HG02943 (cell line): Measurements from ENCODE around the gene SLC35G2.
"Not testable (repeated sequence)": the region's sequence is repeated elsewhere in the genome, so short reads cannot be mapped to it uniquely, and the experiment has no call there.

Experiments used
- ATAC-seq: cut with Tn5 transposase; IDR thresholded peaks from one replicate; pipeline ENCODE4 v1.9.1; 2021; ENCODE audit warnings: mild to moderate bottlenecking, low read depth, moderate library complexity; ENCODE audit not compliant: unreplicated experiment

Gene SLC35G2

GRCh38 chr3:136883967-136884720 lies 65.2 kb downstream of the SLC35G2 start:
- ATAC-seq = no peak

- no peak for ATAC-seq
Measured at GRCh38 chr3:136885357-136886213, 66.7 kb downstream of the SLC35G2 start.

- ATAC-seq = no peak
Measured at GRCh38 chr3:136889947-136890346, 71.0 kb downstream of the SLC35G2 start.

GRCh38 chr3:136891934-136892855 lies 73.3 kb downstream of the SLC35G2 start:
- ATAC-seq = no peak

GRCh38 chr3:136893848-136894443 lies 75.0 kb downstream of the SLC35G2 start:
- ATAC-seq = no peak

- ATAC-seq = not testable (repeated sequence)
Measured at GRCh38 chr3:136897171-136897570, 78.2 kb downstream of the SLC35G2 start.

GRCh38 chr3:136898549-136898948 lies 79.6 kb downstream of the SLC35G2 start:
- ATAC-seq = no peak

- no peak for ATAC-seq
Measured at GRCh38 chr3:136898954-136899353, 80.0 kb downstream of the SLC35G2 start.

- ATAC-seq = no peak
Measured at GRCh38 chr3:136899622-136900158, 80.8 kb downstream of the SLC35G2 start.

- ATAC-seq = not testable (repeated sequence)
Measured at GRCh38 chr3:136900694-136901093, 81.8 kb downstream of the SLC35G2 start.

GRCh38 chr3:136901391-136901790 lies 82.5 kb downstream of the SLC35G2 start:
- ATAC-seq = no peak

GRCh38 chr3:136902530-136902929 lies 83.6 kb downstream of the SLC35G2 start:
- ATAC-seq = not testable (repeated sequence)

GRCh38 chr3:136903899-136904298 lies 85.0 kb downstream of the SLC35G2 start:
- no peak for ATAC-seq

- no peak for ATAC-seq
Measured at GRCh38 chr3:136904746-136905145, 85.8 kb downstream of the SLC35G2 start.
